ENCODE measurements around the gene ZNF200. TPM values are rescaled to one million over a fixed set of nuclear protein-coding genes. Genes with fewer than 3 reads are reported as not detected.

The ZNF200 gene
- total RNA-seq, 1 donor from 2014 or later: 5.0 TPM

DNA sequence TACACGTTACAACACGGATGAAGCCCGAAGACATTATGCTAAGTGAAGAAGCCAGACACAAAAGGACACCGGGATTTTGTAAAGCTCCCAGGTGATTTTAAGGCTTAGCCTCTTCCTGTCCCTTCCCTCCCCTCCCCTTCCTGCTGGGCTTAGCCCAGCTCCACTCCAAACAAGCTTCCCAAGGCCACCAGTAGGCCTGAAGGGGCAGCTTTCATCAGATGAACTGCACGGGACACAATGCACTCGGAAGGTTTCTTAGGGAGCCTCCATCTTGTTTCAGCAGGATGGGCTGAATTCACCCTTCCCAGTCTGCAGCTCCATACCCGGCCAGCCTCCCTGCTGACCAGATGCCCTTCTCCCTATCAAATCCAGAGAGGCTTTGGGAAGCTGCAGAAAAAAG is 11.0 kb upstream of the ZNF200 start:
- TF ChIP-seq, protein P1, sequence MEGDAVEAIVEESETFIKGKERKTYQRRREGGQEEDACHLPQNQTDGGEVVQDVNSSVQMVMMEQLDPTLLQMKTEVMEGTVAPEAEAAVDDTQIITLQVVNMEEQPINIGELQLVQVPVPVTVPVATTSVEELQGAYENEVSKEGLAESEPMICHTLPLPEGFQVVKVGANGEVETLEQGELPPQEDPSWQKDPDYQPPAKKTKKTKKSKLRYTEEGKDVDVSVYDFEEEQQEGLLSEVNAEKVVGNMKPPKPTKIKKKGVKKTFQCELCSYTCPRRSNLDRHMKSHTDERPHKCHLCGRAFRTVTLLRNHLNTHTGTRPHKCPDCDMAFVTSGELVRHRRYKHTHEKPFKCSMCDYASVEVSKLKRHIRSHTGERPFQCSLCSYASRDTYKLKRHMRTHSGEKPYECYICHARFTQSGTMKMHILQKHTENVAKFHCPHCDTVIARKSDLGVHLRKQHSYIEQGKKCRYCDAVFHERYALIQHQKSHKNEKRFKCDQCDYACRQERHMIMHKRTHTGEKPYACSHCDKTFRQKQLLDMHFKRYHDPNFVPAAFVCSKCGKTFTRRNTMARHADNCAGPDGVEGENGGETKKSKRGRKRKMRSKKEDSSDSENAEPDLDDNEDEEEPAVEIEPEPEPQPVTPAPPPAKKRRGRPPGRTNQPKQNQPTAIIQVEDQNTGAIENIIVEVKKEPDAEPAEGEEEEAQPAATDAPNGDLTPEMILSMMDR (IDR thresholded peaks at IDR 0.05; ENCODE audit: insufficient read depth, low read length, poor library complexity, severe bottlenecking): no peak
- no peak for DNase-seq (ENCODE audit: low read depth)
- no peak overlapping the region for H3K4me3 ChIP-seq (ENCODE audit: low read depth, low read length)
- no peaks in the 10 kb centered on the region for H3K27me3 ChIP-seq (ENCODE audit: control insufficient read depth, insufficient read depth, low read length)
- no peaks in the 10 kb centered on the region for H3K36me3 ChIP-seq (ENCODE audit: control insufficient read depth, insufficient read depth, low read length)

DNA sequence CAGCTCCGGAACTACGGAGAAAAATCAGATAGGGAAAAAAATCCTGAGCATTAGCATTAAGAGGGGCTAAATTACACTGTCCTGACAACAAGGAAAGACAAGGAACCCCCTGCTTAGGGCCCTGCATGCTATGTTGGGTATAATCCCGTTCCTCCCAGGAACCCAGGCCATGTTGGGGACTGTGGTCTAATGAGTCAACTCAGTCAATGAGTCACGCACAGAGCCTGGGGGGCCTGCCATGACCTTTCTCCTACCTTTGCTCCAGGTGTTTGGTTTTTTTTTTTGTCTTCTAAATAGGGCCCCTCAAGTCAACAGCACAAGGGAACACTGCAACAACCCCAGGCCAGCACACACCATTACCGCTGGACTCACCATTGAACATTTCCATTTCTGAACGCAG is 8.9 kb upstream of the ZNF200 start:
- Histone ChIP-seq H3K27me3 (ENCODE audit: control insufficient read depth, insufficient read depth, low read length) (no peaks in the 10 kb centered on the region), H3K36me3 (ENCODE audit: control insufficient read depth, insufficient read depth, low read length) (no peaks in the 10 kb centered on the region), H3K4me3 (ENCODE audit: low read depth, low read length) (no peak overlapping the region)
- no peak for DNase-seq (ENCODE audit: low read depth)
- TF ChIP-seq, protein P1 (IDR thresholded peaks at IDR 0.05; ENCODE audit: insufficient read depth, low read length, poor library complexity, severe bottlenecking): no peak

DNA sequence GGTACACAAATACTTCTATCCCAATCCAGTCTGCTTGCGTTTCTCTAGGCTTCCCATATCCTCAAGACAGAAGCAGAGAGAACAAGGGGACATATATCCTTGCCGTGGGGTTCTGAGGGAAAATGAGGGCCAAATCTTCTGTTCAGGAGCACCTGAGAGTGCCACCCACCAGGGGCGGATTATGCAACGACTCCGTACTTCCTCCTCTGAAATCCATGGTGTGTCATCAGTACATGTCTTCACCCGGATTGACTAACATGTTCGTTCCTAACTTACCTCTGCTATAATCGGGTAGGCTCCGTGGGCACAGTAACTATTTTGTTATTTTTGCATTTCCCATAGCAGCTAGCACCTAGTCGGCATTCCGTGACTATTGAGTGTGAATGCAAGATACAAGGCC is 7.8 kb upstream of the ZNF200 start:
- TF ChIP-seq, protein P1 (IDR thresholded peaks at IDR 0.05; ENCODE audit: insufficient read depth, low read length, poor library complexity, severe bottlenecking): no peak
- no peak for DNase-seq (ENCODE audit: low read depth)
- Histone ChIP-seq H3K4me3 (ENCODE audit: low read depth, low read length) (no peak overlapping the region), H3K27me3 (ENCODE audit: control insufficient read depth, insufficient read depth, low read length) (no peaks in the 10 kb centered on the region), H3K36me3 (ENCODE audit: control insufficient read depth, insufficient read depth, low read length) (no peaks in the 10 kb centered on the region)

DNA sequence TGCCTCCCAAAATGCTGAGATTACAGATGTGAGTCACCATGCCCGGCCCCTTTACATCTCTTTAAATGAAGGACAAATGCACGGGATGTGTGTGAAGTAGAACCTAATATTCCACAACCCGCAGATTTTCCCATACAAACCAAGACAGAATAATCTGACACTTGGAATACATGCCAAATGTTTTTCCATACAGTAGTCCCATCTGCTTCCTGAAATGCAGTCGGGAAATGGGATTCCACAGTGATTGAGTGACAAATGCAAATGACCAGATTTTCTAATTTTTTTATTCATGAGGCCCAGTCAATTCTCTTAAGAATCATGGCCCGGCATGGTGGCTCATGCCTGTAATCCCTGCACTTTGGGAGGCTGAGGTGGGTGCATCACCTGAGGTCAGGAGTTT is 6.8 kb upstream of the ZNF200 start:
- TF ChIP-seq, protein P1 (IDR thresholded peaks at IDR 0.05; ENCODE audit: insufficient read depth, low read length, poor library complexity, severe bottlenecking): no peak
- no peaks in the 10 kb centered on the region for H3K27me3 ChIP-seq (ENCODE audit: control insufficient read depth, insufficient read depth, low read length)
- H3K36me3 ChIP-seq (ENCODE audit: control insufficient read depth, insufficient read depth, low read length): no peaks in the 10 kb centered on the region
- DNase-seq (ENCODE audit: low read depth): no peak
- H3K4me3 ChIP-seq (ENCODE audit: low read depth, low read length): no peak overlapping the region

DNA sequence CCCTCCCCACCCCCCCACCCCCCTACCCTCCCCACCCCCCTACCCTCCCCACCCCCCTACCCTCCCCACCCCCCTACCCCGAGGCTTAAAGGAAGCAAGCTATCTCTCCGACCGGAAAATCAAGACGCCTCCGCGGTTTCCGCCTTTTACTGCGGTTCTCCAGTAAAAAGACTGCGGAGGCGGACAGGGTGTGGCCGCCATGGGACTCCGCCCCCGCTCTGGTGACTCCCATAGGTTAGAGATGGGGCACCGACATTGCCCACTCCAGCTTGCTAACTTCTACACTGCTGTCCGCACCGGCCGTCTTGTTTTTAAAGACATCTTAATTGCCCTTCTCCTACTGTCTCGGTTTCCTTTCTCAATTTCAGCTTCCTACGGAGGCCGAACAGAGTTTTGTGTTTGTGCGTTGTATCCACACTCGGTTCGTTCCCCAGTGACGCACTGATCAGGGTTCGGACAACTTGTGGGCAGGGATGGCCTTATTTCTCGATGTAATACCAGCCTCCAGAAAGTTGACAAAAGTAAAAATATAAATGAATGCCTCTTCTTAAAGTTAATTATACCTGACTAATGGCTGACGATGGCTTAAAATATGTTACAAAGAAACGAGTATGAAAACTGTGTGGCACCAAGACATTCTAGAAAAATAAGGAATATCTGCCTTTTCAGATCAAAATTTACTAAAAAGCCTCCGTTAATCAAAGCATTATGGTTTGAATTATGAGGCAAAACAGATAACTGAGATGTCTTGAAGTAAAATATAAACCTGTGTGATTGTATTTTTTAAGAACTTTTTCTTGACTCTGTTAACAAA is 1.1 kb upstream of the ZNF200 start:
- H3K36me3 ChIP-seq (ENCODE audit: control insufficient read depth, insufficient read depth, low read length): peaks cover 2% of the 10 kb centered on the region
- TF ChIP-seq, protein P1 (IDR thresholded peaks at IDR 0.05; ENCODE audit: insufficient read depth, low read length, poor library complexity, severe bottlenecking): no peak
- no peak for DNase-seq (ENCODE audit: low read depth)
- H3K27me3 ChIP-seq (ENCODE audit: control insufficient read depth, insufficient read depth, low read length): no peaks in the 10 kb centered on the region
- H3K4me3 ChIP-seq (ENCODE audit: low read depth, low read length): no peak overlapping the region

DNA sequence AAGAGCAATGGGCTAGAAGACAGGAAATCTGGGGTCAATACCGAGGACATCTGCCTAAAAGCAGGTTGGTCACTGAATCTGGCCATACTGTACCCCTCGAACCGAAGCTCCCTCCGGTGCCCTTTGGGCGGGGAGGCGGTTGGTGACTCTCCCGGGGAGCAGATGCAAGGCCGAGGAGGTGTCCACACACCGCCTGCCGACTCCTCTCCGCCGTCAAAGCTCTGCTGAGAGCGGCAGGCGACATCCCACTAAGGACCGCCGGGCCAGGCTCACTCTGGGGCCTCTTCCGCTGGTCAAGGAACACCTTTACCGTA is 458 bp downstream of the ZNF200 start:
- Histone ChIP-seq H3K27me3 (ENCODE audit: control insufficient read depth, insufficient read depth, low read length) (no peaks in the 10 kb centered on the region), H3K4me3 (ENCODE audit: low read depth, low read length) (peak overlapping the region; percentile 78), H3K36me3 (ENCODE audit: control insufficient read depth, insufficient read depth, low read length) (peaks cover 2% of the 10 kb centered on the region)
- DNase-seq (ENCODE audit: low read depth): no peak
- TF ChIP-seq, protein P1 (IDR thresholded peaks at IDR 0.05; ENCODE audit: insufficient read depth, low read length, poor library complexity, severe bottlenecking): no peak
